Inflammatory macrophage treated with lipopolysaccharide for 4 hours (primary cell): Measurements from ENCODE around the gene RTN4RL2.

ENCODE experiments used
- DNase-seq: peaks from one replicate; pipeline ENCODE4 v3.0.0-alpha.2; 2020

The RTN4RL2 gene

GRCh38 chr11:57481915-57482781 lies 21.8 kb downstream of the RTN4RL2 start:
- DNase-seq, result no peak

- peak; percentile 53 for DNase-seq
Measured at GRCh38 chr11:57482782-57483561, 22.6 kb downstream of the RTN4RL2 start.

GRCh38 chr11:57483562-57483918 lies 23.2 kb downstream of the RTN4RL2 start:
- no peak for DNase-seq

GRCh38 chr11:57484141-57484710 lies 23.9 kb downstream of the RTN4RL2 start:
- peak; percentile 70 for DNase-seq

GRCh38 chr11:57485217-57485990 lies 25.1 kb downstream of the RTN4RL2 start:
- DNase-seq, result peak; percentile 96

GRCh38 chr11:57487021-57487778 lies 26.9 kb downstream of the RTN4RL2 start:
- no peak for DNase-seq

- DNase-seq, result peak; percentile 30
Measured at GRCh38 chr11:57487920-57488659, 27.8 kb downstream of the RTN4RL2 start.

- peak; percentile 79 for DNase-seq
Measured at GRCh38 chr11:57490456-57491248, 30.3 kb downstream of the RTN4RL2 start.

- peak; percentile 51 for DNase-seq
Measured at GRCh38 chr11:57491371-57492061, 31.2 kb downstream of the RTN4RL2 start.

- DNase-seq, result no peak
Measured at GRCh38 chr11:57493507-57494503, 33.5 kb downstream of the RTN4RL2 start.

- no peak for DNase-seq
Measured at GRCh38 chr11:57496109-57496820, 35.9 kb downstream of the RTN4RL2 start.

GRCh38 chr11:57497303-57498247 lies 37.2 kb downstream of the RTN4RL2 start:
- DNase-seq, result no peak

GRCh38 chr11:57498540-57498939 lies 38.2 kb downstream of the RTN4RL2 start:
- DNase-seq, result no peak

GRCh38 chr11:57499413-57499982 lies 39.2 kb downstream of the RTN4RL2 start:
- peak; percentile 89 for DNase-seq

- DNase-seq, result no peak
Measured at GRCh38 chr11:57499983-57500461, 39.7 kb downstream of the RTN4RL2 start.

- no peak for DNase-seq
Measured at GRCh38 chr11:57500515-57500914, 40.2 kb downstream of the RTN4RL2 start.
